ENCODE results near the gene AQP1.

DNA sequence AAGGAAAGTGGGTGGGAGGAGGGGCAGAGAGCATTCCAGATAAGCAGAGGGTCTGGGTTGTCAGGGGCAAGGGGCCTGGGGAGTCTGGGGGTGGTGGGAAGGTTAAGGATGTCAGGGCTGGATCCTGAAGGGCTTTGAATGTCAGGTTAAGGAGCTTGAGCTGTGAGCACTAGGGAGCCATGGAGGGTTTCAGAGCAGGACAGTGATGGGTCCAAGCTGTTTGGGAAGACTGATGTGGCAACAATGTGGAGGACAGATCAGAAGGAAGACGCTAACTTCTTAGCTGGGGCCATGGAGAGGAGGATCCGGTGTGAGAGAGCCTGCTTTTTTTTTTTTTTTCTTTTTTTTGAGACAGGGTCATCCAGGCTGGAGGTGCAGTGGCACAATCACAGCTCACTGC, 13.9 kb upstream of the AQP1 start:
- TF ChIP-seq, protein P1, sequence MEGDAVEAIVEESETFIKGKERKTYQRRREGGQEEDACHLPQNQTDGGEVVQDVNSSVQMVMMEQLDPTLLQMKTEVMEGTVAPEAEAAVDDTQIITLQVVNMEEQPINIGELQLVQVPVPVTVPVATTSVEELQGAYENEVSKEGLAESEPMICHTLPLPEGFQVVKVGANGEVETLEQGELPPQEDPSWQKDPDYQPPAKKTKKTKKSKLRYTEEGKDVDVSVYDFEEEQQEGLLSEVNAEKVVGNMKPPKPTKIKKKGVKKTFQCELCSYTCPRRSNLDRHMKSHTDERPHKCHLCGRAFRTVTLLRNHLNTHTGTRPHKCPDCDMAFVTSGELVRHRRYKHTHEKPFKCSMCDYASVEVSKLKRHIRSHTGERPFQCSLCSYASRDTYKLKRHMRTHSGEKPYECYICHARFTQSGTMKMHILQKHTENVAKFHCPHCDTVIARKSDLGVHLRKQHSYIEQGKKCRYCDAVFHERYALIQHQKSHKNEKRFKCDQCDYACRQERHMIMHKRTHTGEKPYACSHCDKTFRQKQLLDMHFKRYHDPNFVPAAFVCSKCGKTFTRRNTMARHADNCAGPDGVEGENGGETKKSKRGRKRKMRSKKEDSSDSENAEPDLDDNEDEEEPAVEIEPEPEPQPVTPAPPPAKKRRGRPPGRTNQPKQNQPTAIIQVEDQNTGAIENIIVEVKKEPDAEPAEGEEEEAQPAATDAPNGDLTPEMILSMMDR (IDR thresholded peaks at IDR 0.05; ENCODE audit: control extremely low read depth in 1 of 3, insufficient read depth in 1 of 3, low read depth in 1 of 3, low read length in 3 of 3), result no peak
- TF ChIP-seq BRCA1 (IDR thresholded peaks at IDR 0.05; ENCODE audit: low read depth, low read length) (no peak), SIN3A (conservative IDR thresholded peaks at IDR 0.05 in 1 of 2, IDR thresholded peaks at IDR 0.05 in 1 of 2; ENCODE audit: low read depth in 1 of 2, low read length in 2 of 2) (no peak), FOSL1 (IDR thresholded peaks at IDR 0.05; ENCODE audit: insufficient read depth, low read depth, low read length) (no peak), EZH2 (IDR thresholded peaks at IDR 0.05; ENCODE audit: low read depth, low read length, severe bottlenecking) (no peak), RNF2 (IDR thresholded peaks at IDR 0.05; ENCODE audit: borderline replicate concordance, low read depth, low read length, missing control alignments, poor library complexity, severe bottlenecking) (no peak), EP300 (IDR thresholded peaks at IDR 0.05; ENCODE audit: borderline replicate concordance in 1 of 2, low read depth in 2 of 2, low read length in 2 of 2) (no peak), SRF (IDR thresholded peaks at IDR 0.05; ENCODE audit: low read depth, low read length) (no peak), RAD21 (IDR thresholded peaks at IDR 0.05 in 1 of 2, conservative IDR thresholded peaks at IDR 0.05 in 1 of 2; ENCODE audit: low read depth in 2 of 2, low read length in 2 of 2) (no peak), JUND (IDR thresholded peaks at IDR 0.05; ENCODE audit: low read length) (no peak), ZNF274 (IDR thresholded peaks at IDR 0.05; ENCODE audit: borderline replicate concordance, extremely low read depth, low read length) (no peak), BACH1 (IDR thresholded peaks at IDR 0.05; ENCODE audit: low read length) (no peak), RFX5 (IDR thresholded peaks at IDR 0.05; ENCODE audit: borderline replicate concordance, low read depth, low read length) (no peak)
